WTC11 (cell line): ENCODE data around the gene CNDP2.

Experiments
- AR ChIP-seq: fragments of 250-450 bp; sonication (Bioruptor Pico); IDR thresholded peaks from 2 replicates; pipeline ENCODE4 v1.9.0; 2021; ENCODE audit warnings: mild to moderate bottlenecking
- CBFB ChIP-seq: sonication (generic); formaldehyde crosslinking; IDR thresholded peaks from 2 replicates; pipeline ENCODE4 v1.8.1; 2022; ENCODE audit warnings: mild to moderate bottlenecking, low read depth, missing genetic modification reagents
- CTCF ChIP-seq: fragments of 200-600 bp; IDR thresholded peaks from 2 replicates; pipeline ENCODE4 v1.8.0; 2022; ENCODE audit warnings: antibody characterized with exemption
- FOXJ3 ChIP-seq: sonication (generic); formaldehyde crosslinking; IDR thresholded peaks from 2 replicates; pipeline ENCODE4 v1.9.0; 2021; ENCODE audit warnings: missing genetic modification reagents, mild to moderate bottlenecking, borderline replicate concordance
- FOXP4 ChIP-seq: sonication (generic); formaldehyde crosslinking; IDR thresholded peaks from 2 replicates; pipeline ENCODE4 v1.8.0; 2022; ENCODE audit warnings: mild to moderate bottlenecking, missing genetic modification reagents
- PRRX2 ChIP-seq: fragments of 250-450 bp; sonication (Bioruptor Pico); IDR thresholded peaks from 2 replicates; pipeline ENCODE4 v1.8.0; 2021; ENCODE audit warnings: mild to moderate bottlenecking
- SP1 ChIP-seq: sonication (generic); formaldehyde crosslinking; conservative IDR thresholded peaks from 2 replicates; pipeline ENCODE4 v1.8.1; 2022; ENCODE audit warnings: missing genetic modification reagents
- ZNF121 ChIP-seq: sonication (generic); formaldehyde crosslinking; IDR thresholded peaks from 2 replicates; pipeline ENCODE4 v1.8.0; 2023; ENCODE audit warnings: missing genetic modification reagents

GRCh38 chr18:74567822-74568221 lies 71.7 kb downstream of the CNDP2 start:
- peak; percentile 21; the same call in 1 of the 2 replicates for TF ChIP-seq CTCF
- TF ChIP-seq SP1 (CRISPR knock-in tag): no peak
- TF ChIP-seq PRRX2 (CRISPR knock-in tag): no peak
- no peak for TF ChIP-seq CBFB (CRISPR knock-in tag)
- no peak for TF ChIP-seq AR (CRISPR knock-in tag)
- no peak for TF ChIP-seq FOXJ3 (CRISPR knock-in tag)
- no peak for TF ChIP-seq ZNF121 (CRISPR knock-in tag)
- no peak for TF ChIP-seq FOXP4
